Globus pallidus (tissue), 1 donor: Measurements from ENCODE around the gene C1orf198.

Source experiments
- DNase-seq: peaks from one replicate; pipeline ENCODE4 v3.0.0-alpha.2; 2015; ENCODE audit warnings: low spot score

Gene C1orf198

DNA sequence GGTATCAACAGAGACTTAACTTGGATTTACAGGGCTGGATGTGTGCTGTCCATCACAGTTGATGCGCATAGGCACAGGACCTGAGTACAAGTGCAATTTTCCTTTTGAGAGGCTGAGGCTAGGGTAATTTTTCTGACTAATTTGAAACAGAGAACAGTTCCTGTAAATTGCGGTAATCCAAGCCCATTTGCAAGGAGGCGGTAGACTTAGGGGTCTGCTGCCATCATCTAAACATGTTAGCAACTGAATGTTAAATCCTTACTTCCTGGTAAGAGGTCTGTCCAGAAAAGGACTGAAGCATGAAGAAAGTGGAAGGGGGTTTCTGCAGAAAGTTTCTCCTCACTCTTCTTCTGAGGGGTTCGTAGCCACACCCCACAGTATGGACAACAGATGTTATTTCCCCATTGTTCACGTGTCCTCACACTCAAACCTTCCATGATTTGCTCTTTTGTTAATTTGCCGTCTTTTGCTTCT, 23.7 kb upstream of the C1orf198 start:
- DNase-seq = no peak

DNA sequence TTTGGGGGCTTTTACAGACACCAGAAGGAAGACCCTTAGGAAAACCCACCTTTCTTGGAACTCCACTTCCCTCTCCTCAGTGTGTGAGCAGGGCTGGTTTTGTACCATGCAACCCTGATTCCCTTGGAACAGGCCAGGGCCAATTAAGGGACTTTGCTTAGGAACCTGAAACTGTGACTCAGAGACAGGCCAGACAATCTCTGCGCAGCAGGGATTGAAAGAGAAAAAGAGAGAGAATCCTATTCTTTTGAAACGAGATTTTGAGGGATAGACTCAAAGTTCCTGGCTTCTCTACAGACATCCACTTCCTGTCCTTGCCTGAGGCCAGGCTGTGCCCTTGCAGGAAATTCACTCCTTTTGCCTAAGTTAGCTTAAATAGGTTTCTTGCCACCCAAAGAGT, 23.1 kb upstream of the C1orf198 start:
- no peak for DNase-seq

DNA sequence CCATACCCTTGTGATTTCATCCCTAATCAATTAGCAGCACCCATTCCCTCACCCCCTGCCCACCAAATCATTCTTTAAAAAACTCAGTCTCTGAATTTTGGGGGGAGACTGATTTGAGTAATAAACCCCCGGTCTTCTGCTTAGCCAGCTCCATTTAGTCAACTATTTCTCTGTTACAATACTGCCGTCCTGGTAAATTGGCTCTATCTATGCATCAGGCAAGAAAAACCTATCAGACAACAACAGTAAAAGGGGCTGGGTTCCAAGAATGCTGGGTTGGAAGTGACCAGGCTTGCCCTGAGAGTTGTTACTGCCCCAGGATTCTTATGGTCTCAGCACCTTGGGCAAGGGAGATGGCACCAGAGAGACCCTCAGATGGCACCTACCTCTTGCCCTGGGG, 16.3 kb upstream of the C1orf198 start:
- DNase-seq = no peak

DNA sequence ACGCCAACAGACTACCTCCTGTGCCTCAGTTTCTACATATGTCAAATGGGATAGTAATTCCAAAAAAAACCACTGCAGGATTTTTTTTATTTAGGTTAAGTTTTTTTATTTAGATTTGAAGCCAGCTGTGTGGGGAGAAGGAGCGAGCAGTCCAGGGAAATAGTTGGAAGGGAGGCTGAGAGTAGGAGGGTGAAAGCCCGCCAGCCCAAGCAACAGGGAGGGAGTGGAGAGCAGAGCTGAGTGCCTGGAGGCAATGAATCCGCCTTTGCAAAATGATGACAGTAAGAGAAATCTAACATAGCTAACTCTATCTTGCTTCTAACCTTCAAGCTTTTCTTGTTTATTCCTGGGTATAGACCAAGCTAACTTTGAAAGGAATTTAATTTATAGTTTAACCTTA, 15.6 kb upstream of the C1orf198 start:
- no peak for DNase-seq

DNA sequence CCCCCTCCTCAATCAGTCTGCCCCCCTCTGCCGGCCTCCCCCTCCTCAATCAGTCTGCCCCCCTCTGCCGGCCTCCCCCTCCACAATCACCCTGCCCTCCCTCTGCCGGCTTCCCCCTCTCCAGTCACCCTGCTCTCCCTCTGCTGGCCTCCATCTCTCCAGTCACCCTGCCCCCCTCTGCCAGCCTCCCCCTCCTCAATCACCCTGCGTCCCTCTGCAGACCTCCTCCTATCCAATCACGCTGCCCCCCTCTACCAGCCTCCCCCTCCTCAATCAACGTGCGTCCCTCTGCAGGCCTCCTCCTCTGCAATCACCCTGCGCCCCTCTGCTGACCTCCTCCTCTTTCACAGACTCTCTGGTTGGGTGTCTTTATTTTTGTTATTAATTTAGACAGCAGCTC, 11.5 kb upstream of the C1orf198 start:
- no peak for DNase-seq

DNA sequence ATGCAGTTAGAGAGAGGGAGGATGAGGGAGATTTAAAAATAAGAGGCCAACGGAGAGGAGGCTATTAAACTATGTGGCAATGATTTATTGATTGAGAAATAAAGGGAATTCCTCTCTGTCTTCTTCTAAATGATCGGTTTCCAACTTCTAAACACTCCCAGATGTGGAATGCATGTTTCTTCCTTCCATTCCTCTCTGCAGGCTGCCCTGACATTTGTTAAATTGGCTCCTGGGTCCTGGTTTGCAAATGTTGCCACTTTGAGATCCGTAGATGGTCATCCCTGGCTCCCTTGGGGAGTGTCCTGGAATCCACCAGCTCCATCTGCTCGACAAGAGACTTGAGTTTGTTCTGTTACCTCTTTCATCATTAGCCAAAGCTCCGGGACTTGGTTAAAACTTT, 10.3 kb upstream of the C1orf198 start:
- no peak for DNase-seq

DNA sequence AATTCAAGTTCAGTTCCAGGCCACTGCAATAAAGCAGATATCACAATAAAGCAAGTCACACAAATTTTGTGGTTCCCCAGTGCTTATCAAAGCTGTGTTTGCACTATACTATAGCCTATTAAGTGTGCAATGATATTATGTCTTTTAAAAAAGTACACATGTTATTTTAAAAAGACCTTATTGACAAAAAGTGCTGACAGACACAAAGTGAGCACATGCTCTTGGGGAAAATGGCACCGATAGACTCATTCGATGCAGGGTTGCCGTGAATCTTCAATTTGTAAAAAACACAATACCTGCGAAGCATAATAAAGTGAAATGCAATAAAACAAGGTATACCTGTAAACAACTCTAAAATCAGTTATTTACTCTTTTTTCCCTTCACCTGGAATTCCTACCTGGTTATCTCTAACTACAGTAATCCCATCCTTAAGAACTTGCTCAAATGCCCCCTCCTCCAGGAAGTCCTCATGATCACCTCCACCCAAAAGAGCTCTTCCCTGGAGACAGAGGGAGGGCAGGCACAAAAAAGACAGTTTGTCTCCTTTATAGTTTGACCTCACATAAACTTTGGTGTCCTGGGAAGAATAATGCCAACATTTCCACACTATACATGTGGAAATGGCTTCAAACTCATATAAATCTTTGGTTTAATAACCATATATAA, 9.7 kb upstream of the C1orf198 start:
- DNase-seq = no peak

DNA sequence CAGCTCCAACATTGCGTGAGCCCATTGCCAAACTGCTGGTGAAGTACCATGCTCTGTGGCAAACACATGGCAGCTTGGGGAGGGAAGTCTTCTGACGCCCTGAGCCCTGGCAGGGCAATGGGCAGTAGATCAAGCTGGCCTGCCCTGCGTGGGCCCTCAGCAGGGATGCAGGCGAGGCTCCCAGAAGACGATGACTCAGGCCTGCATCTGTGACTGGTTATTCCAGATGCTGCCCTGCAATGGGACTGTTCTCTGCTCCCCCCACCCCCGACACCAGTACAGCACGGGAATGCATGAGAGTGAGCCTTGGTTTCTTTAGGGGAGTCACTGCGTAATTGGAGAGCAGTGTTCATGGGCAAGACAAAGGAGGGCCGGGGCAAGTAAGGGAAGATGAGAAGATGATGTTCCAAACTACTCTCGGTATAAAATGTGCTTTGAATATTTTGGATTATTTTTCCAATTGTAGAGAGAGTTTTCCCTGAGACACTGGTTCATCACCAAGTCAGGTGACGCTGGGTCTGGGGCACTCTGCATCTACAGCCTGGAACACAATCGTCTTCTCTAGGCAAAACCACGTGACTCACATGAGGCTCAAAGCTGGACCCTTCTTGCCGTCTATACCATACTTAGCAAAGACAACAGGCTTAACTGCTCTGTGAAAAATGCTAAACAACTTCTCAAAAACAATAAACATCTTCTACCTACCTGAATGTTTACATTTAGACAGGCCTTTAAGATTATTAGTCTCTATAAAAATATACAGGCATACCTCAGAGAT, 9.0 kb upstream of the C1orf198 start:
- no peak for DNase-seq

DNA sequence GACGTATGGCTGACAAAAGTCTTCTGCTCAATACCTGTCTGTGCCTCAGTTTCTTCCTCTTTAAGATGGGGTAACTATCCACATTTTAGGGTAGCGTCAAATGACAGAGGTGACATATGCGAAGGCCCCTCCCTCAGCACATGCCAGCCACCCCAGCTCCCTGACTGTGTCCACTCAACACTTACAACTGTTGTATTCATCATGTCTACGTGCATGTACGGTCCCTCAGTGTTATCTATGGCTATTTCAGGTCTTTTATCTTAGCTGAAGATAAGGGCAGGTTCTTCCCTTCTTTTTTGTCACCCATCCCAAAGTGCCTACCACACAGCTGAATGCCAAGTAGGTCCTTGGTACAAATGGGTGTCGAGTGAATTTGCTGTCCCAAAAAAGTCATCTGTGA, 8.3 kb upstream of the C1orf198 start:
- DNase-seq = no peak

DNA sequence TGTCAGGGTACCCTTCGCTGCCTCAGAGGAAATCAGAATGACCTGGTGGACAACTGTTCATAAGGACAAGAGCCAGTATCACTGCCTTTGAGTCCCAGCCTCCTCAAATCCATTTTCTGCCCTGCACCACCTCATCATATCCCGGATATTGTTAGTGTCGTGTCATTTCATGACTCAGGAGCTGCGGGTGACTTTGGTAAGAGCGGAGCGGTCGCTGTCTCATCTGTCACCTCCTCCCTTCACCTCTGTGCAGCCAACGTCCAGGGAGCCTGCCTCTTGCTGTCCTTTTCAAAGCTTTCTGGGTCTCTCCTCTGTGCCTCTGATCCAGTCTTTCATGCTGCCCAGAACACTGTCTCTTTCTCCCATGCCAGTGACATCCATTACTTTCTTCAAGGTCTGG, 7.0 kb upstream of the C1orf198 start:
- DNase-seq = no peak

DNA sequence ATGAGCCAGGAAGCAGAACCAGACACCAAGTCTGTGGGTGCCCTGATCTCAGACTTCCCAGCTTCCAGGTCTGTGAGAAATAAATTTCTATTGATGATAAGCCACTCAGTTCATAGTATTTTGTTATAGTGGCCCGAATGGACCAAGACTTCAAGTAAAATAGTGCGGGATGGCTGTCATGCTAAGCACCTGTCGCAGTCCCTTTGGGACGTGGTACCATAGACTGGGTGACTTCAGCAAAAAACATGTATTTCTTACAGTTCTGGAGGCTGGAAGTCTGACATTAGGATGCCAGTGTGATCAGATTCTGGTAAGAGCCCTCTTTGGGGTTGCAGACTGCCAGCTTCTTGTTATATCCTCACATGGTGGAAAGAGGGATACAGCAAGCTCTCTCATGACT, 2.6 kb upstream of the C1orf198 start:
- DNase-seq = no peak

DNA sequence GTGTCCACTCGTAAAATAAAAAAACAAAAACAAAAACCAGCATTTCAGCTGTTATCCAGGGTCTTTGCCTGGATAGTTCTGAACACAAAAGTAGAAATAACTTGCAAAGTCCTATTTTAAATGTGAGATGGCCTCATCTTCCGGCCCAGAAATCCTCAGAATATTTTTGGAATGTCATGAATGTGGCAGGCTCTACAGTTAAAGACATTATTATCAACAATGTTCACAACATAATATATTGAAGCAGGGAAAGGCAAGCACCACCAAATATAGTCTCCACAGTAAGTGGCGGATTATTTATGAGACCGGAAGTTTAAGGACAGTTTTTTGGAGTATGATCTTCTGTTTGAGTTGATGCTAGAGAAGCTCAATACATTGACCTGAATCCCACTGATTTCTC, 1.2 kb upstream of the C1orf198 start:
- no peak for DNase-seq

DNA sequence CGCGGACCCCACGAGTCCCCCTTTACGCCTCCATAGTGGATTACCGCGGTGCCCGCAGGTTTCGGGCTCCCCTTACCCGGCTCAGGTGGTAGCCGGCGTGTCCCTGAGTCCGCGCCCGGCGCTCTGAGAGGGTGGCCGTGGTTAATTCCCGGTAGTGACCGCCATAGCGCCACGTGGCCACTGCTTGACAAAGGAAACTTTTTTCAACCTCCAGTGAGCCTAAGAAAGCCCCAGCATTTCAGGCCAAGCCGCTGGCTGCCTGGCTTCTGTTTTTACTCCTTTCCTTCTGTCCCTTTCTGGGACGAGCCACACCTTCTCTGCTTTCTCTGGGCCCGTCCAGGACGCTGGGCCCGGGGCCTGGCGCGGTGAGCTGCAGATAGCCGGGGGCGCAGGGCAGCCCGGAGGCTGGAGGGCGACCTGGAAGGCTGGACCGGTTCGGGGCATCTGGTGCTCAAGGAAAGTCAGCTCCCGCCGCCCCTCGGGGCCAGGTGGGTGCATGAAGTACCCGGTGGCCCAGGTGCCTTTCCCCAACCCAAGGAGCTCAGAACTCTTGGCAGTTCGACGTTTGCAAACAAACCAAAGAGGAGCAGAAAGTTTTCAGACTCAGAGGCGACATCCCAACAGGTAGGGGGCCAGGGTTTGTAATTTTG, 540 bp upstream of the C1orf198 start:
- DNase-seq = no peak

DNA sequence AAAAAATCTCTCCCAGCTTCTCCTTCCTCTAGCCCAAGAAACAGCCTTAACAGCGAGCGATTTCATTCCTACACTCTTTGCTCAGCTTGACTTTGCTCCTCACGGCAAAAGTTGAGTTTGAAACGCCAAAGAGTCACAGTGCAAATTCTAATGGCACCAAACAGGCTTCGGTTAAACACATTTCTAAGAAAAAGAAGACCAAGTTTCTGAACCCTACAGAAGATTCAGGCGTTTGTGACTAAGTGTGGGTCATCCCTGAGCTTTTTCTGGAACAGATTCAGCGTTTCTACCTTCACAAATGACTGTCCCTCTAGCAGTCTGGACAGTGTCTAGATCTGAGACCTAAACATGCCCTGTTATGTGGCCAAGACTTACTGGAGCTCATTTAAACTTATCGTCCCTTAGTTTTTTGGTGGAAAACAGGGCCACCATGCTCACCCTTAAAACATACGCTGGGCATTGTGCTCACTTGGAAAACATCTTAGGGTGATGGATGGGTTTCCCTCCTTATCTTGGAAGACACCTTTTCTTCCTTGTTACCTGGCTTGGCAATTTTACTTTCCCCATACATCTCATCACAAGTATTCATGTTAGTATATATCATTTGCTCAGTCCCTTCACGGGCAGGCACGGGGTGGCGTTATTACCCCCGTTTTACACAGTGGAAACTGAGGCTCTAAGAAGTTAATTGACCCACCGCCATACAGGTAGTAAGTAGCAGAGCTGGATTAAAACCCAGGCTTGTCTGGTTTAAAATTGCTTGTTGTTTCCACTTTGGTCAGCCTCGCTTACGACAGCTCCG, 1.0 kb downstream of the C1orf198 start:
- peak; percentile 51 for DNase-seq

DNA sequence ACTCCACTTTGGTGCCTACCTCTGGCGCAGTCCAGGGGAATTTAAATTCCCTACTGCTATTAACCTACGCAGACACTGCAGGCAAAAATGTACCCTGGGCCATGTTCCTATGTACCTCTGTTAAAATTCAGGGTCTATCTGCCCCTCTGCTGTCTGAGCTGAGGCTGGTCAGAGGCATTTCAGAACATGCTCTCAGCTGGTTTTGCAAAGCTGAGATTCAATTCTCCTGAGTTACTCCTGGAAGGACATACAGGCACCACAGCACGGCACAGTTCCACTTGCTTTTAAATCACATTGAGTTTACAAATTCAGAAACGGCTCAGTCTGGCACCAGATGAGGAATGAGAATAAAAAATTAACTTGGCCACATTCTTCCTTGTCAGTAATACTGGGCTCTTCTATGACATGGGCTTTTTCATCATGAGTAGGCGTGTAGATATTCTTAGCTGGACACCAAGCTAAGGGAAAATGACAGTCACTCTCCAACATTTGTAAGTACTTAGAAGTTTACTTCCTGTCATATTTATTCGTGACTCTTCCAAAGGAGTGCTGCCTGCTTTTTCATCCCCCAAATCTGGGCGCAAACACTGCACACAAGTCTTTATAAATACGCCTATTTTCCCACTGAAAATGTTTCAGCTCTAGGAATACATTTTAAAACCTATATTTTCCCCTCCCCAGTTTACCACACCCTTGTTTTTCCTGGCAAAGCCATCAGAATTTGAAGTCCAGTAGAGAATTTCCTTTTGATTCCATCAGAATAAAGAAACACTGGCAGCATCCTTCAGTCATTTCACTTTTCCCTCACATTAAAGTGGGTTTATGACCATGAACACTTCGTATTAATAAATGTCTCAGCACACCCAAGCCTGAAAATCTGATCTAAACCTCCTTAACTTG, 1.9 kb downstream of the C1orf198 start:
- DNase-seq = peak; percentile 60

DNA sequence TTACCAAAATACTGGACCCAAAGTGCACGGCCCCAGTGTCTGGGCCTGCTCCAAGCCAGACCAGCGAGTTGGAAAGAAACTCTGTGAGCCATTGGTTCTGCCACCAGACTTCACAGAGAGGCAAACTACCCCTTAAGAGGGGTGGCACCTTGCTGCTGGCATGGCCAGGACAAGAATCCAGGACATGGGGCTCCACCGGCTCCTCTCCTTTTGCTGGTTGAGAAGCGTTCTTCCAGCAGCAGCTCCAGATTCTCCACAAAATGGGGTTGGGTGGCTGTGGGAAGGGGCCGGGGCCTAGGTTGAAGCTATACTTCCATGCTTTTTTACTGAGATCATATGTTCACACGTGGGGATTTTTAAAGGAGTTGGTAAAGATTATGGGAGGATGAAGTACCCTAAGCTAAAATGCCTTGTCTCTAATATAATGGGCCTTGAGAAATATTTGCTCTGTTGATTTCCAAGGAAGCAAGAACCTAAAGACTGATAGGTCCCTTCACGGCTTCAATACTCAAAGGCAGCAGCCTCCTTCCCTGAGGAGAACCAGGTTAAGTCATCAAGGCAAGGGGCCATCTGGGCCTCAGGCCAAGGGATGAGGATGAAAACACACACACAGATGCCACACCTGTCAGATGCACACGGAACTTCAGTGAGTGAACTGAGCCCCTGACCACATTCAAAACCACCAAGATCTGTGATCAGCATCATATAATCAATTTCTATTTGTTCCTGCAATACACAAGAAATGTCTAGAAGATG, 3.1 kb downstream of the C1orf198 start:
- DNase-seq = no peak

DNA sequence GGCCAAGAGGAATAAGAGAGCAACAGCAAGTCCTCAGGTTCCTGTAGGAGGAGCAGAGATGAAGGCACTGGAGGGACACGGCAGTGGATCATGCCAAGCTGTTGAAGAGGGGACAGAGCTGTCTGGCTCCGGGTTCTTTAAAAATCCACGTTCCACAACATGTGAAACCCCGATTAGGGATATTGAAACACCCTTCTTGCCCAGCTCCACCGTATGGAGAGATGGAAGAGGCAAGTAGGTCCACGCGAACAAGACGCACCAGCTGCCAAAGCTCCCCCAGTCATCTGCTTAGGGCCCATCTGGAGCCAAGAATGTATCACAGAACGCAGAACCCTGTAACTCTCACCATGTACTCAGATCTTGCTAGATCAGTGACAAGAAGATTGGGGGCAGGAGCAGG, 3.9 kb downstream of the C1orf198 start:
- no peak for DNase-seq

DNA sequence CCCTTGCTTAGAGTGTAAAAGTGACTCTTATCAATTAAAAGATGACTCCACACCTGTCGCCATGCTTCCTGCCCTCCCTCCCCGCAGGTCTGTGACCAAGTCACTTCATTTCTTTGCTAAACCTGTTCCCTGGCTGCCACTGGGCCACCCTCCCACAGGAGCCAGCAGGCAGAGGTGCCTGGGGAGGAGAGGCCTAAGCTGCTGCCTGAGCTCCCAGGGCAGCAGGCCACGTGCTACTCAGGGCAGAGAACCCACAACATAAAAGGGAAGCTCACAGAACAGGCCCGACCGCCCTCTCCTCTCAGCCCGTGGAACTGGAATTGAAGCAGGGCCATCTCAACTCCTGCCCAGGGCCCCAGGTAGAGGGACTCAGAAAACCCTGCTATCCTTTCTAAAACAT, 4.9 kb downstream of the C1orf198 start:
- peak; percentile 67 for DNase-seq

DNA sequence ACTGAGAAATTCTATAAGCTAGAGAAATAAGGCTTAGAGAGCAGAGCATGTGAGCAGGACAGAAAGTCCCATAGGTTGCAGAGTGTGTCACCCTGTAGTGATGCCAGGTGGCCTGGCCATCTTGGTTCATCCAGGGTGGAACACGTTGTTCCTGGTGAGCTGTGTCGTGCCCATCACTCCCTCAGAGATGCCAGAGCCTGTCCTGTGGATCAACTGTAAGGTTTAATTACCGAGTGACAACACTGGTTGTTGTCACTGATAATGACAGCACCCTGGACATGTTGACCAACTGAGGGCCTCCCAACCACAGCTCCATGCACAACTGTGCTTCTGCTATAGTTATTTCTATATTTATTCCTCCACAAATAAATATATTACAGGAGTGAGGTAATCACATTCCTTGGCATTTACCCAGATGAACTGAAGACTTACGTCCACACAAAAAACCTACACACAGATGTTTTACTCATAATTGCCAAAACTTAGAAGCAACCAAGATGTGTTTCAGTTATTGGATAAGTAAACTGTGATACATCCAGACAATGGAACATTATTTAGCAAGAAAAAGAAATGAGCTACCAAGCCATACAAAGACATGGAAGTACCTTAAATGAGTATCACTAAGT, 6.2 kb downstream of the C1orf198 start:
- no peak for DNase-seq

DNA sequence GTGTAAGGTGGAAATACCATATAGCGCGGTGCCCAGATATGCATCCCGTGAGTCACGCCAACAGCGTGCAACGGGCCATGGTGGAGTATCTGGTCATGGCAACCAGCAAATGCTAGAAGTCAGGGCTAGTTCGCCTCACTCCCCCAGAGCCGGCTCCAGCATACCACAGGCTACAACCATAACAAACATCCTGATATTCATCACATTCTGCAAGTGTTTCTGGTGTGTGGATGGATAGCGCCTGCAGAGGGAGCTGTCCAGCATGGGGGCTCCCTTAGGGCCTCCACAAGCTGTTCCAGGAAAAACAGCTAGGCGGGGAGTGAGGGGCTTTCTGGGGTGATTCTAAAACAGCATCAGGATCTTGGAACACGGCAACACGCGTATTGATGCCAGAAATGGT, 6.8 kb downstream of the C1orf198 start:
- DNase-seq = no peak
